ENCODE measurements around the gene TRIM63. TPM values are rescaled to one million over a fixed set of nuclear protein-coding genes. Genes with fewer than 3 reads are reported as not detected.

The TRIM63 gene
- total and polyA plus RNA-seq, 2 of the 8 experiments (the other 6 are each of a cell fraction or from before 2014, with no cell fraction given), result not detected

GRCh38 chr1:26092422-26092821 lies 25.0 kb upstream of the TRIM63 start:
- Histone ChIP-seq H3K9me3 (ENCODE audit: insufficient read depth in 2 of 2, low read depth in 1 of 2, low read length in 1 of 2) (no peaks in the 10 kb centered on the region), H3K23ac (ENCODE audit: insufficient read length) (no peak overlapping the region), H2BK20ac (ENCODE audit: low read length) (no peak overlapping the region), H3K27me3 (replicated peaks in 1 of 4; ENCODE audit: control insufficient read depth in 3 of 4, extremely low read depth in 1 of 4, insufficient read depth in 3 of 4, low read length in 3 of 4) (peaks cover 0 to 5% (median 2%) of the 10 kb centered on the region in 4 experiments; a peak in 2 of 7 replicates), H2BK15ac (ENCODE audit: low read length) (no peak overlapping the region), H2BK120ac (replicated peaks; ENCODE audit: low read depth, low read length) (no peak overlapping the region), H2BK12ac (ENCODE audit: low read depth, low read length) (no peak overlapping the region), H3K18ac (ENCODE audit: extremely low read depth, low read length) (no peak overlapping the region), H3K9ac (replicated peaks in 1 of 4; ENCODE audit: extremely low read depth in 1 of 4, low read depth in 3 of 4, low read length in 3 of 4) (no peak overlapping the region), H2AK5ac (ENCODE audit: low read depth, low read length) (no peak overlapping the region), H3K23me2 (ENCODE audit: low read depth, low read length) (no peaks in the 10 kb centered on the region), H3K14ac (ENCODE audit: insufficient read length) (no peak overlapping the region), H3K4ac (replicated peaks; ENCODE audit: insufficient read length, low read depth, low read length) (no peak overlapping the region), H3K36me3 (ENCODE audit: control insufficient read depth in 2 of 4, insufficient read depth in 4 of 4, low read length in 3 of 4) (no peaks in the 10 kb centered on the region), H4K8ac (ENCODE audit: extremely low read depth, insufficient read depth, low read length) (no peak overlapping the region), H3K79me2 (ENCODE audit: control insufficient read depth in 1 of 2, insufficient read depth in 2 of 2, low read length in 2 of 2) (no peaks in the 10 kb centered on the region), H3K56ac (replicated peaks; ENCODE audit: insufficient read length, low read depth, low read length) (no peak overlapping the region), H3K79me1 (ENCODE audit: low read depth, low read length) (no peaks in the 10 kb centered on the region), H4K91ac (replicated peaks; ENCODE audit: insufficient read length, low read length) (peak overlapping the region; percentile 73), H3K4me1 (replicated peaks in 1 of 4; ENCODE audit: control insufficient read depth in 3 of 4, insufficient read depth in 4 of 4, low read length in 3 of 4) (peaks cover 9 to 15% (median 12%) of the 10 kb centered on the region in 4 experiments), H3K4me3 (ENCODE audit: extremely low read depth in 1 of 4, insufficient read depth in 2 of 4, low read depth in 3 of 4, low read length in 4 of 4) (no peak overlapping the region), H2AFZ (ENCODE audit: low read length) (no peak overlapping the region), H4K20me1 (replicated peaks in 1 of 2; ENCODE audit: control insufficient read depth in 1 of 2, insufficient read depth in 2 of 2, low read length in 2 of 2) (no peaks in the 10 kb centered on the region), H4K5ac (ENCODE audit: insufficient read length, low read depth, low read length) (no peak overlapping the region), H3K4me2 (ENCODE audit: insufficient read depth in 1 of 2, low read depth in 2 of 2, low read length in 2 of 2) (no peak overlapping the region), H3K27ac (ENCODE audit: low read depth, low read length) (no peak overlapping the region), H2BK5ac (ENCODE audit: low read depth, low read length) (no peak overlapping the region)
- TF ChIP-seq KDM1A (IDR thresholded peaks at IDR 0.05; ENCODE audit: borderline replicate concordance, low read length) (no peak), HDAC2 (IDR thresholded peaks at IDR 0.05; ENCODE audit: borderline replicate concordance in 1 of 2, low read depth in 2 of 2, low read length in 2 of 2) (no peak)
- FAIRE-seq, result no peak
- POLR2A ChIA-PET (ENCODE audit: partially characterized antibody), result no interaction called here
- 81% methylated on average over 7 of the region's 7 CpGs; no CpG with 5 or more reads in 1 of the 2 experiments for WGBS, 2 experiments (ENCODE audit: extremely low coverage in 1 of 2, insufficient coverage in 1 of 2, insufficient read length in 1 of 2, insufficient replicate concordance in 2 of 2, low coverage in 1 of 2, low lambda C conversion rate in 2 of 2, missing lambda C conversion rate in 1 of 2)
- CTCF ChIA-PET (ENCODE audit: partially characterized antibody), result interaction anchor here (1.0 to 2.5 kb wide), 3 partner anchors 11 to 57 kb away, joined by 3 to 7 read pairs (median 4); no protein-coding TSS in a partner anchor
- DNase-seq (ENCODE audit: low read depth in 1 of 2, low spot score in 2 of 2), result no peak

Data from H1 (cell line).